Astrocyte (in vitro differentiated cells and primary cell): ENCODE measurements around the gene CACNA1D. TPM values are rescaled to one million over a fixed set of nuclear protein-coding genes. Genes with fewer than 3 reads are reported as not detected.

Source experiments
- DNase-seq: peaks from one replicate; pipeline ENCODE4 v3.0.0-alpha.2; 2010; ENCODE audit warnings: low read depth
- FAIRE-seq: peaks from 2 replicates; lab custom pipeline; 2011; peaks lifted over from hg19 to GRCh38; lab: Jason Lieb, UNC
- H2AFZ ChIP-seq: 2 replicates; pipeline ENCODE4 v1.6.0; 2012; ENCODE audit warnings: low read depth, low read length, inconsistent platforms
- H3K27ac ChIP-seq: 2 replicates; pipeline ENCODE4 v1.5.1; 2011; ENCODE audit warnings: low read depth, low read length, inconsistent platforms
- H3K27me3 ChIP-seq: 2 replicates; pipeline ENCODE4 v1.6.0; 2011; ENCODE audit warnings: low read length, inconsistent platforms; ENCODE audit not compliant: insufficient read depth
- H3K36me3 ChIP-seq: 2 replicates; pipeline ENCODE4 v1.5.1; 2011; ENCODE audit warnings: low read length, inconsistent platforms; ENCODE audit not compliant: insufficient read depth
- H3K4me1 ChIP-seq: 2 replicates; pipeline ENCODE4 v1.5.1; 2011; ENCODE audit warnings: low read length, inconsistent platforms; ENCODE audit not compliant: insufficient read depth
- H3K4me2 ChIP-seq: 2 replicates; pipeline ENCODE4 v1.6.0; 2012; ENCODE audit warnings: low read length, inconsistent platforms
- H3K4me3 ChIP-seq: 2 replicates; pipeline ENCODE4 v1.5.1; 2011; ENCODE audit warnings: low read depth, mild to moderate bottlenecking, low read length, inconsistent platforms; ENCODE audit not compliant: insufficient read depth
- H3K79me2 ChIP-seq: 2 replicates; pipeline ENCODE4 v1.6.0; 2012; ENCODE audit warnings: mild to moderate bottlenecking, low read length, inconsistent platforms; ENCODE audit not compliant: insufficient read depth
- H3K9ac ChIP-seq: 2 replicates; pipeline ENCODE4 v1.6.0; 2012; ENCODE audit warnings: mild to moderate bottlenecking, low read length, inconsistent platforms
- H3K9me3 ChIP-seq: 2 replicates; pipeline ENCODE4 v1.5.1; 2012; ENCODE audit warnings: low read depth, mild to moderate bottlenecking, low read length, inconsistent platforms; ENCODE audit not compliant: insufficient read depth
- H4K20me1 ChIP-seq: 2 replicates; pipeline ENCODE4 v1.6.0; 2012; ENCODE audit warnings: low read length, inconsistent platforms; ENCODE audit not compliant: insufficient read depth
- H3K27ac Mint-ChIP-seq: one replicate; pipeline ENCODE4 v1.8.0; 2021; ENCODE audit warnings: mild to moderate bottlenecking, mixed read lengths; ENCODE audit not compliant: unreplicated experiment
- H3K27me3 Mint-ChIP-seq: one replicate; pipeline ENCODE4 v1.8.0; 2021; ENCODE audit warnings: low read depth, mixed read lengths; ENCODE audit not compliant: unreplicated experiment
- H3K36me3 Mint-ChIP-seq: one replicate; pipeline ENCODE4 v1.8.0; 2021; ENCODE audit warnings: low read depth, mixed read lengths; ENCODE audit not compliant: unreplicated experiment
- H3K4me1 Mint-ChIP-seq: one replicate; pipeline ENCODE4 v1.8.0; 2021; ENCODE audit warnings: low read depth, mixed read lengths; ENCODE audit not compliant: unreplicated experiment
- H3K4me3 Mint-ChIP-seq: one replicate; pipeline ENCODE4 v1.8.0; 2021; ENCODE audit warnings: mild to moderate bottlenecking, moderate library complexity, mixed read lengths; ENCODE audit not compliant: unreplicated experiment
- H3K9me3 Mint-ChIP-seq: one replicate; pipeline ENCODE4 v1.8.0; 2021; ENCODE audit warnings: mild to moderate bottlenecking, mixed read lengths; ENCODE audit not compliant: unreplicated experiment
- EZH2 ChIP-seq: IDR thresholded peaks from 2 replicates; pipeline ENCODE4 v1.6.1; 2012; ENCODE audit warnings: mild to moderate bottlenecking, low read length, inconsistent platforms; ENCODE audit not compliant: insufficient read depth
- total RNA-seq: library from RNA; stranded (reverse); gene quantifications from 2 replicates; pipeline ENCODE4 v1.2.1, GENCODE V29; 2021
- TF ChIP-seq, protein P1 (sequence below): IDR thresholded peaks from 2 replicates; pipeline ENCODE4 v1.5.1; 2011; ENCODE audit warnings: low read depth, mild to moderate bottlenecking, inconsistent platforms, low read length, moderate library complexity; ENCODE audit not compliant: insufficient read depth

The CACNA1D gene
- total RNA-seq, 1 donor from 2014 or later, result 0.41 TPM

DNA sequence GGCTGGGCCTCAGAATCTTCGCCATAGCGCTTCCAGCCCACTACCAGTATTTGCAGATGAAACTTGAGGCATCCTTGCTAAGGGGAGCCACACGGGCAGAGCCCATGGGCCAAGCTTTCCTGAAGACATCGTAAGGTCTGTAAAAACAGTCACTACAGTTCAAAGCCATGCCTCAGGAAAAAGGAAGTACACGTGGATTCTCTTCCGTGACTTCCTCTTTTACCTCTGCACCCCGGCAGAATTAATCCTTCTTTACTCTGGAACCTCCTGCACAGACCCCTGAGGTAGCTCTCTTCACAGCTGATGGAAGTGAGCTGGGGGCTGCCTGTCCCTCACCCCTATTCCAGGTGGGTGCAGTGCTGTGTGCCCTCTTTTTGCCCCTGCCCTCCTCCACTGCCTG is 222.6 kb downstream of the CACNA1D start:
- FAIRE-seq, result no peak
- TF ChIP-seq, protein P1, sequence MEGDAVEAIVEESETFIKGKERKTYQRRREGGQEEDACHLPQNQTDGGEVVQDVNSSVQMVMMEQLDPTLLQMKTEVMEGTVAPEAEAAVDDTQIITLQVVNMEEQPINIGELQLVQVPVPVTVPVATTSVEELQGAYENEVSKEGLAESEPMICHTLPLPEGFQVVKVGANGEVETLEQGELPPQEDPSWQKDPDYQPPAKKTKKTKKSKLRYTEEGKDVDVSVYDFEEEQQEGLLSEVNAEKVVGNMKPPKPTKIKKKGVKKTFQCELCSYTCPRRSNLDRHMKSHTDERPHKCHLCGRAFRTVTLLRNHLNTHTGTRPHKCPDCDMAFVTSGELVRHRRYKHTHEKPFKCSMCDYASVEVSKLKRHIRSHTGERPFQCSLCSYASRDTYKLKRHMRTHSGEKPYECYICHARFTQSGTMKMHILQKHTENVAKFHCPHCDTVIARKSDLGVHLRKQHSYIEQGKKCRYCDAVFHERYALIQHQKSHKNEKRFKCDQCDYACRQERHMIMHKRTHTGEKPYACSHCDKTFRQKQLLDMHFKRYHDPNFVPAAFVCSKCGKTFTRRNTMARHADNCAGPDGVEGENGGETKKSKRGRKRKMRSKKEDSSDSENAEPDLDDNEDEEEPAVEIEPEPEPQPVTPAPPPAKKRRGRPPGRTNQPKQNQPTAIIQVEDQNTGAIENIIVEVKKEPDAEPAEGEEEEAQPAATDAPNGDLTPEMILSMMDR, result no peak
- no peak for TF ChIP-seq EZH2

DNA sequence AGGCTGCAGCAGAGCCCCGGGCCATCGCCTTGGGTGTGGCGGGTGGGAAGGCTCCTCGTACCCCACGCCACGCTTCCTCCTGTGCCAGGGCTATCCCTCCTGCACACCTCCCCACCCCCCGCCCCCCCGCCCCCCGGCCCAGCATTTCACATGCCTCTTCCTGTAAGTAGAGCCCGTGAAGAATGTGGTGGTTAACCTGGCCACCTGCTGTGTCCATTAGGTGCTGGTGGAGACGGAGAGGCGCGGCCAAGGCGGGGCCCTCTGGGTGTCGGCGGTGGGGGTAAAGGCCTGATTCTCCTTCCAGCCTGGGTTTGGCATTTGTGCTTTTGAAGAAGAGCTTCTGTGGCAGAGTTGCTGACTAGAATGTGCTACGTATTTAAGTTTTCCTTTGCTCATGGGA is 224.1 kb downstream of the CACNA1D start:
- DNase-seq (no peak), FAIRE-seq (no peak)
- H3K9me3 Mint-ChIP-seq, result no peaks in the 10 kb centered on the region
- Histone ChIP-seq H3K4me3 (no peak overlapping the region), H3K4me1 (peaks cover 27% of the 10 kb centered on the region), H2AFZ (no peak overlapping the region), H4K20me1 (no peaks in the 10 kb centered on the region), H3K27ac (no peak overlapping the region), H3K79me2 (no peaks in the 10 kb centered on the region), H3K9me3 (no peaks in the 10 kb centered on the region), H3K27me3 (no peaks in the 10 kb centered on the region), H3K4me2 (no peak overlapping the region), H3K36me3 (no peaks in the 10 kb centered on the region), H3K9ac (no peak overlapping the region)
- TF ChIP-seq EZH2, result no peak
- TF ChIP-seq, protein P1, result no peak
- H3K27ac Mint-ChIP-seq, result no peak overlapping the region
- H3K36me3 Mint-ChIP-seq, result no peaks in the 10 kb centered on the region
- H3K4me3 Mint-ChIP-seq, result no peak overlapping the region
- peaks cover 14% of the 10 kb centered on the region for H3K27me3 Mint-ChIP-seq
- peaks cover 10% of the 10 kb centered on the region for H3K4me1 Mint-ChIP-seq

More for the DNA sequence above, 222.6 kb downstream of the CACNA1D start:
- Histone ChIP-seq H3K36me3 (no peaks in the 10 kb centered on the region), H3K27me3 (no peaks in the 10 kb centered on the region), H4K20me1 (no peaks in the 10 kb centered on the region), H3K79me2 (no peaks in the 10 kb centered on the region), H3K27ac (no peak overlapping the region), H3K9ac (no peak overlapping the region), H3K4me3 (no peak overlapping the region), H3K4me2 (no peak overlapping the region), H2AFZ (no peak overlapping the region), H3K9me3 (no peaks in the 10 kb centered on the region), H3K4me1 (peaks cover 27% of the 10 kb centered on the region)
- H3K4me3 Mint-ChIP-seq, result no peak overlapping the region
- H3K27ac Mint-ChIP-seq, result no peak overlapping the region
- H3K4me1 Mint-ChIP-seq, result peaks cover 10% of the 10 kb centered on the region
- DNase-seq, result no peak
- H3K9me3 Mint-ChIP-seq, result no peaks in the 10 kb centered on the region
- peaks cover 18% of the 10 kb centered on the region for H3K27me3 Mint-ChIP-seq
- H3K36me3 Mint-ChIP-seq, result no peaks in the 10 kb centered on the region

DNA sequence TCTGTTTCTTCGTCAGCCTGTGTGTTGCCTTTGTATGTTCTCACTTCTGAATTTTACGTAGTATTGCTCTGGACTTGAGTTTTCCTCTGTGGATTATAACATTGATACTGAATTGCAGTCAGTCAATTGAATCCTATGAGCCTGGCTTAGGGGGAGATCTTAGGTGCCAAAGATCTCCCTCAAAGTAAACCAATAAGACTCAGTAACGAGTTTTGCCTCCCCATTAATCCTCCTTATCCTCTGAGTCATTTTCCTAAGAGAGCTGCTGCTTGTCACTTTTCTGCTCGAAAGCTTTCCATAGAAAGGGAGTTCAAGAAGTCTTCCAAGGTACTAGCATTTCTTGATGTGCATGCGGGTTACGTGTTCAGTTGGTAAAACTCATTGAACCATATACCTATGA is 225.4 kb downstream of the CACNA1D start:
- Mint-ChIP-seq H3K36me3 (no peaks in the 10 kb centered on the region), H3K9me3 (no peaks in the 10 kb centered on the region)
- DNase-seq, result no peak

More for the DNA sequence above, 225.4 kb downstream of the CACNA1D start:
- H3K4me1 Mint-ChIP-seq, result peaks cover 10% of the 10 kb centered on the region
- peaks cover 27% of the 10 kb centered on the region for H3K4me1 ChIP-seq
- no peaks in the 10 kb centered on the region for H3K9me3 ChIP-seq
- TF ChIP-seq EZH2, result no peak
- TF ChIP-seq, protein P1, result no peak
- H3K27ac Mint-ChIP-seq, result no peak overlapping the region
- H3K36me3 ChIP-seq, result no peaks in the 10 kb centered on the region
- no peaks in the 10 kb centered on the region for H3K79me2 ChIP-seq
- H2AFZ ChIP-seq, result no peak overlapping the region
- peaks cover 12% of the 10 kb centered on the region for H3K27me3 Mint-ChIP-seq
- H3K9ac ChIP-seq, result no peak overlapping the region
- no peak for FAIRE-seq
- no peaks in the 10 kb centered on the region for H4K20me1 ChIP-seq
- H3K4me2 ChIP-seq, result no peak overlapping the region
- no peaks in the 10 kb centered on the region for H3K27me3 ChIP-seq
- H3K4me3 ChIP-seq, result no peak overlapping the region
- no peak overlapping the region for H3K4me3 Mint-ChIP-seq
- H3K27ac ChIP-seq, result no peak overlapping the region
